NCI-H526 (cell line): Measurements from ENCODE around the gene FAM120A.
A peak's percentile ranks its signal among the peaks of the same experiment; 100 is the strongest.
"Not testable (repeated sequence)": the region's sequence is repeated elsewhere in the genome, so short reads cannot be mapped to it uniquely, and the experiment has no call there.

Experiments used
- DNase-seq, 2 experiments: peaks; one replicate each; lab custom pipeline; 2025; lab: John Stamatoyannopoulos, UW

Gene FAM120A, protein sequence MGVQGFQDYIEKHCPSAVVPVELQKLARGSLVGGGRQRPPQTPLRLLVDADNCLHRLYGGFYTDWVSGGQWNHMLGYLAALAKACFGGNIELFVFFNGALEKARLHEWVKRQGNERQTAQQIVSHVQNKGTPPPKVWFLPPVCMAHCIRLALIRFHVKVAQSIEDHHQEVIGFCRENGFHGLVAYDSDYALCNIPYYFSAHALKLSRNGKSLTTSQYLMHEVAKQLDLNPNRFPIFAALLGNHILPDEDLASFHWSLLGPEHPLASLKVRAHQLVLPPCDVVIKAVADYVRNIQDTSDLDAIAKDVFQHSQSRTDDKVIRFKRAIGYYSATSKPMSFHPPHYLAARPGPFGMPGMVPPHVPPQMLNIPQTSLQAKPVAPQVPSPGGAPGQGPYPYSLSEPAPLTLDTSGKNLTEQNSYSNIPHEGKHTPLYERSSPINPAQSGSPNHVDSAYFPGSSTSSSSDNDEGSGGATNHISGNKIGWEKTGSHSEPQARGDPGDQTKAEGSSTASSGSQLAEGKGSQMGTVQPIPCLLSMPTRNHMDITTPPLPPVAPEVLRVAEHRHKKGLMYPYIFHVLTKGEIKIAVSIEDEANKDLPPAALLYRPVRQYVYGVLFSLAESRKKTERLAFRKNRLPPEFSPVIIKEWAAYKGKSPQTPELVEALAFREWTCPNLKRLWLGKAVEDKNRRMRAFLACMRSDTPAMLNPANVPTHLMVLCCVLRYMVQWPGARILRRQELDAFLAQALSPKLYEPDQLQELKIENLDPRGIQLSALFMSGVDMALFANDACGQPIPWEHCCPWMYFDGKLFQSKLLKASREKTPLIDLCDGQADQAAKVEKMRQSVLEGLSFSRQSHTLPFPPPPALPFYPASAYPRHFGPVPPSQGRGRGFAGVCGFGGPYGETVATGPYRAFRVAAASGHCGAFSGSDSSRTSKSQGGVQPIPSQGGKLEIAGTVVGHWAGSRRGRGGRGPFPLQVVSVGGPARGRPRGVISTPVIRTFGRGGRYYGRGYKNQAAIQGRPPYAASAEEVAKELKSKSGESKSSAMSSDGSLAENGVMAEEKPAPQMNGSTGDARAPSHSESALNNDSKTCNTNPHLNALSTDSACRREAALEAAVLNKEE

DNA sequence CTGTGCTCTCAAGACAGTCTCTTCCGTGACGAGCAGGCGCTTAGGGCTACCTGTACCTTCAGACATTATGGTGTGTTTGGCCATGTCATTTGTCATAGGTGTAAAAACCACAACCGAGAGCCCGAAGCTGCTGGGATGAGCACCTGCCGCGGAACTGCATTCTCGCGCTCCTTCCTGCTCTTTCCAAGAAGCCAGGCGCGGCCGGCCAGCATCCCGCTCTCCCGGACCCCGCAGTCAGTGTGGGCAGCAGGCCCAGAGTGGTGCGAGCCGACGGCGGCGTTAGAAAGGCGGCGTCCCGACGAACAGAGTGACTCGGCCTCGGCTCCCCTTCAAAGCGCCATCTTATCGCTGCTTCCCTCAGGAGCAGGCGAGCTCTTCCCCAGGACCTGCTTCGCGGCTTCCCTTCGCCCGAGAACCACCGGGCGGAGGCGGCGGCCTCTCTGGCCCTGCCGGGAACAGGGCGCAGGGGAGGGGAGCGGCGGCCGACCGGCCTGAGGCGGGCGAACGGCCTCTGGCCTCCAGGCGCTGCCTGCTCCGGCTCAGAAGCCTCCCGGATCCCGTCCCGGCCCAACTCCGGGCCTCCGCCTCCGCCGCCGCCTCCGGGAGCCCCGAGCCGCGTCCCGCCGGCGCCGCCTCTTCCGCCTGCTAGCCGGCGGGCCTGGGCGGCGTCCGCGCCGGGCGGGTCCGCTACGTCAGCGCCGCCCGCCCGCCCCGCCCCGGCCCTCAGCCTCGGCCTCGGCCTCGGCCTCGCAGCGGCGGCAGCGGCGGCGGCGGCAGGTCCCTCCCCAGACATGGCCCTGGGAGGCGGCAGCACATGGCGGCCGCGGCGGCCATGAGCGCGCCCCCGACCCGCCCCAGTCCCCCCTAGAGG is at the start of gene FAM120A:
TSS of gene FAM120A (plus strand) at position 741 of the 871 bp plus-strand sequence. CDS start 231 bp downstream, outside the sequence.
- DNase-seq = peak; percentile 43 to 82

DNA sequence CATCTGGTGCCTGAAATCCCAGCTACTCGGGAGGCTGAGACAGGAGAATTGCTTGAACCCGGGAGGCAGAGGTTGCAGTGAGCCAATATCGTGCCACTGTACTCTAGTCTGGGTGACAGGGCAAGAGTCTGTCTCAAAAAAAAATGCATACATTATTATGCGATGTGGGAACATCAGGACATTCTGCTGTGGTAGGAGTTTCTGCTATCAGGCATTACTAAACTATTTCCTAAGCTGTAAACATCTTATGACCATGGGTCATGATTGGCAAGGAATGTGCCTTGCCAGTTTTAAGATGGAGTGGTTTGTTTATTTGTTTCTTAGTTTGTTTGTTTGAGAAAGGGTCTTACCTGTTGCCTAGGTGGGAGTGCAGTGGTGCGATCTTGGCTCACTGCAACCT is 45.1 kb upstream of the FAM120A start:
- DNase-seq = no peak

DNA sequence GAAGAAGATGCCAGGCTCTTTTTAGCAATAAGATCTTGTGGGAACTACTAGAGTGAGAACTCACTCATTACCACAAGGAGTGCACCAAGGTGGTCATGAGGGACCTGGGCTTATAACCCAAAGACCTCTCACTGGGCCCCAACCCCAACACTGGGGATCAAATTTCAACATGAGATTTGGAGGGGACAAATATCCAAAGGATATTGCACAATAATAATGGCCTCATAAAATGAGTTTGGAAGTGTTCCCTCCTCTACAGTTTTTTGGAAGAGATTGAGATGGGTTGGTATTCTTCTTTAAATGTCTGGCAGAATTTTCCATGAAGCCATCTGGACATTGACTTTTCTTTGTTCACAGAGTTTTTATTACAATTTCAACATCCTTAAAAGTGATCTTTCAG is 38.0 kb upstream of the FAM120A start:
- DNase-seq = no peak

DNA sequence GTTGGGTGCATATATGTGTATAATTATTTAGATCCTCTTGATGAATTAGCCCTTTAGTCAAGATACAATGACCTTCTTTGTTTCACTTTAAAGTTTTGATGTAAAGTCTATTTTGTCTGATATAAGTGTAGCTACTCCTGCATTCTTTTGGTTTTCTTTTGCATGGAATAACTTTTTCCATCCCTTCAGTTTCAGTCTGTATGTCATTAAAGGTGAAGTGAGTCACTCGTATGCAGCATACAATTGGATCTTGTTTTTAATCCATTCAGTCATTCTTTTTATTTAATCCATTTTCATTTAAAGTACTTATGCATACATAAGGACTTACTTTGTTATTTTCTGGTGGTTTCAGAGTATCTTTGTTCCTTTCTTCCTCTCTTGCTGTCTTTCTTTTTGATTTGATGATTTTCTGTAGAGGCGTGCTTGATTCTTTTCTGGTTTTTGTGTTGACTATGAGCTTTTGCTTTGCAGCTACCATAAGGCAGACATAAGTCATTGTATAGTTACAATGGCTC is 36.3 kb upstream of the FAM120A start:
- no peak for DNase-seq

DNA sequence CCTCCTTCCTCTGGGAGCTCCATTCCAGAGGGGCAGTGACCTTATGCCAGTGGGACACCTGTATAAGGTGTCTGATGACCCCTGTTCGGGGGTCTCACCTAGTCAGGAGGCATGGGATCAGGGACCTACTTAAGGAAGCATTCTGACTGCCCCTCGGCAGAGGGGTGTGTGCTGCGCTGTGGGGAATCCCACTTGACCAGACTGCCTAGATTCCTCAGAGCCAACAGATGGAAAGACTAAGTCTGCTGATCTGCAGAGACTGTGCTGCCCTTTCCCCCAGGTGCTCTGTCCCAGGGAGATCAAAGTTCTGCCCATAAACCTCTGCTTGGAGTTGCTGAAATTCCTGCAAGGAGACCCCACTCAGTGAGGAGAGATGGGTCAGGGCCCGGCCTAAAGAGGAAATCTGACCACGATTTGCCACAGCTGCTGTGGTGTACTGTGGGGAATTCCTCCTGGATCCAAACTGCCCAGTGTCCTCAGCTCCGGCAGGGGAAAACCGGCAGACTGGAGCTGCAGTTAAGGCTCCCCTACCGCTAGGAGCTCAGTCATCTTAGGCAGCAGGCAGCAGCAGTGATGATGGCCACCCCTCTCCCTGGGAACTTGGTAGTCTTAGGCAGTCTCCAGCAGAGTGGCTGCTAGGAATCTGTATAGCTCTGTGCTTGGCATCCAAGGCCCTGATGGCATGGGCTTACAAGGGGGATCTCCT is 34.8 kb upstream of the FAM120A start:
- DNase-seq = no peak

DNA sequence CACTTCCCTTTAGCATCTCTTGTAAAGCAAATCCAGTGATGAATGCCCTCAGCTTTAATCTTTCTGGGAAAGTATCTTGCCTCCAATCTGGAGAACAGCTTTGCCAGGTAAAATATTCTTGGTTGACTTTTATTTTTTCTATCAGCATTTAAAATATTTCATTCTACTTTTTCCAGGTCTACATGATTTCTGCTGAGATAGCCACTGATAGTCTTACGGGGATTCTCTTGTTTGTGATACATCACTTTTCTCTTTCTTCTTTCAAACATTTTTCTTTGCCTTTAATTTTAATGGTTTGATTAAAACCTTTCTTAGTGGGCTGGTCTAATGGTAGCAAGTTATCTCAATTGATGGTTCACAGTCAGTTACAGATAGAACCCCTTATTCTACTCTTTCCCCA is 33.9 kb upstream of the FAM120A start:
- no peak for DNase-seq

DNA sequence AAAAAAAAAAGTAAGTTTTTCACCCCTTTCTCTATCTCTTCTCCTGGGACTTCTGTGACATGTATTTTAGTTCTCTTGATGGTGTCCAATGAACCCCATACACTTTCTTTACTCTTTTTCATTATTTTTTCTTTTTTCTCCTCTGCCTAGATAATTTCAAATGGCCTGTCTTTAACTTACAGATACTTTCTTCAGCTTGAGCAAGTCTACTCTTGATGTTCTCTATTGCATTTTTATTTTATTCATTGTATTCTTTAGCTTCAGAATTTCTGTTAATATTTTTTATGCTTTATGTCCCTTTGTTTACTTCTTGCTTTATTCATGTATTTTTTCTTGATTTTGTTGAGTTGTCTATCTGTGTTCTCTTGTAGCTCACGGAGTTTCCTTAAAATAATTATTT is 32.5 kb upstream of the FAM120A start:
- DNase-seq = no peak

DNA sequence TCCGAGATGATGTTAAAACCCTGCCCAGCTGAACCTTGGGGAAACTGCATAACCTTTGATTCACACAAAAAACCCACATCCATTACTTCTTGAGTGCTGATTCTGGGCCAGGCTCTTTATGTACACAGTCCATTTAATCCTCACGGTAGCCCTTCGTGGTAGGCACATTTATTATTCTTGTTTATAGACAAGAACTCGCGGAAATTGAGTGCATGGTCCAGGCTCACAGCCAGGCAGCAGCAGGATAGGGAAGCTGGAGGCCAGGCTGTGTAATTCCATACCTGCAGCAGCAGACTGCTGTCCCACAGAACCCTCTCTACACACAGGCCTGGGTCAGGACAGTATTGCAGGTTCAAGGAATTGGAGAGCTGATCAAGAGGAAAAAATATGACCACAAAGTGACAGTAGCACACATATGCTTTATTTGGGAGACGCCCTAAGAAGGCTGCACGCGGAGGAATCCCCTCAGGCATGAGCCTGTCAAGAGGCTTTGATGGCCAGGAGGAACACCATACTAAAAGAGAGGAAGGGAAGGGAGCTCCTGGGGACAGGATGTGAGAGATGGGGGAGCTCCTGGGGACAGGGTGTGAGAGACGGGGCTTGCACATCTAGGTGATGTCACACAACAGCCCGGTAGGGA is 28.4 kb upstream of the FAM120A start:
- DNase-seq = no peak

DNA sequence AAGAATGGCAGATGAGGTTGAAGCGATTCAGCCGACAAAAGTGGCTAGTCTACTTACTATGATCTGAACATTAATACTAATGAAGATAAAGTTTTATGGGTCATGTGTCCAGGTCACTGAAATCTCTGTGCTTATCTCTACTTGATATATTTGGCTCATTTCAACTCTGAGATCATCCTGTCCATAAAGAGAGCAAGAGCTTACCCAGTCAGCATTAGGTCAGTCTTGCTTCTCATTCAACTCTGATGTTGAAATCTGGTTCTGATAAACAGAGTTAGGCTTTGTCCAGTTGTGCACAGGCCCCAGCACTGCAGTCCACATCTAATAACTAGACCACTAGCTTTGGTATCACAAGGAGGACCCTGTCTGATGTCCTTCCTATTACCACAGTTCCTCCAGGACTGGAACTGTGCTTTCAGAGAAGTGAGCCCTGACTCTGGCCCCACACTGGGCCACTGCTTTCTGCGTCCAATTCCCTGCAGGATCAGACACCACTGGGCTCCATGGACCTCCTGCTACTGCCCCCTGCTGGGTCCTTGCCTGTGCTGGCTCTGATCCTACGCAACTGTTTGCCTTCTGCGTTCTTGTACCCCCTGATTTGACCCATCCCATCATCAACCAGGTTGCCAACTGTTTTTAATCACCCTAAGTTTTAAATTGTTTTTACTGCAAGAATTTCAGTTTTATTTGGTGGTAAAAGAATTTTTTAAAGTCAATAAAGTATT is 23.7 kb upstream of the FAM120A start:
- DNase-seq = peak in 1 of 2 experiments; percentile 24

DNA sequence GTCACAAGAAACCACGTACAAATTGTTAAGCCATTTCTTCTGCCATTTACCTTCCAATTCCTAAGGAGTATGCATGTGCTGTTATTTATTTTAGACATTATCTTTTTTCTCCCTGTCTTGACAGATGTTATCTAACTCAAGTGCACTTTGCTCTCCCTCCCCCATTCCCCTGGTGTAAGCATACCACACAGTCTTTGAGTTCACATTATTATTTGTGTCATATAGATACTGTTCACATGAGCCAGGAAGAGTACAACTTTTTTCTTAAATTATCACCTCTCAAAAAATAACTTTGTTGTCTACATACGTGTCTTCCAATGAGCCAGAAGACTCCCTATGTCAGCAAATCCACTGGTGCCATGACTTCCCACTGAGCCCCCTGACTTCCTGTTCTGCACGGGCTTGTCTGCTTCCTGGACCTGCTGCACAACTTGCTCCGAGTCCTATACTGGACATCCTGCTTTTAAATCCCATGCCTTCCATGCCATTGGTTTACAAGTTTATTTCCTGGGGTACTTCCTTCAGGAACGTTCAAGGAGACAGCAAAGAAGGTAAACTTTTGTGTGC is 19.9 kb upstream of the FAM120A start:
- no peak for DNase-seq

DNA sequence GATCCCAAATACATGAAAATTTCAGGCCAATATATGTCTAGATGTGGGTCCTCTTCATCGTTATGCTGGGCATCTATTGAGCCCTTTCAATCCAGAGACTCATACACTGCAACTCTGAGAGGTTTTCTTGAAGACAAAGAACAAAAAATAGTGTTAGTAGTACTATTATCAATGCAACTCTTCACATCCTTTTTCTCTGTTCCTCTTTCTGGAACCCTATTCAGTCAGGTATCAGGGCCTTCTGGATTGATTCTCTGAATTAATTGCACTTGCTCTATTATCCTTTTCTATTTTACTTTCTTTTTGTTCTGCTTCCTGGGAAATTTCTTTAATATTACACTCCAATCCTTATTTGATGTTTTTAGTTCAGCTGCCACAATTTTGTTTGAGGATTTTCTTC is 18.5 kb upstream of the FAM120A start:
- DNase-seq = no peak

DNA sequence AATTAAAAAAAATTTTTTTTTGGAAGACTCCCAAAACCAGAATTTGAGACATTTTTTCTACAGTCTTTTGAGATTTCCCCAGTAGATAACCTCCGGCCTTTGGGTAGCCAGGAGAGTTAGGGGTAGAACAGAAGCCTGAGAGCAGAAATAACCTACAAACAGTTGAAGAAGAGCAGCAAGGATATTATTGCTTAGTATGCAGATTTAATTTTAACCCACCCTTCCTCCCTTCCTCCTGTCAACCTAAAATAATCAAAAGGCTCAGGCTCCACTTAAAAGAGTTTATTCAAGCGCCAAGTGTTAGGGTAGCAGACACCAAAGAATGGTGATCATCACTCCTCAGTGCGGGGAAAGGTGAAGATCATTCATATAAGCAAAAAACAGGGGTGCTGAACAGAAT is 17.4 kb upstream of the FAM120A start:
- no peak for DNase-seq

DNA sequence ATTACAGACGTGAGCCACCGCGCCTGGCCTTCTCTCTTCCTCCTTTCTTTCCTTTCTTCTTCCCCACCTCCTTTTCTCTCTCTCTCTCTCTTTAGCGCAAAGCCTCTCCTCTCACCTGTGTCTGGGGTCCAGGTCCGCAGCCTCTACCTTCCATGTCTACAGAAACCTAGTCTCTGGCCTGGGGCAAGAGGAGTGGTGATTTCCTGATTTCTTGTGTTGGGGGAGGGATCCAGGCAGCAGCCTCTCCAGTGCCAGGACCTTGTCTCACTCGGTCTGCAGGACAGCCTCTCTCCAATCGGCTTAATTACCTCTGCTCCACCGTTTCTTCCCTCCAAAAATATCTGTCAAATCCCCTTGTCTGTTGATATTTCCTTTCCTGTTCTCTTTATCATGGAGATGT is 16.1 kb upstream of the FAM120A start:
- no peak for DNase-seq

DNA sequence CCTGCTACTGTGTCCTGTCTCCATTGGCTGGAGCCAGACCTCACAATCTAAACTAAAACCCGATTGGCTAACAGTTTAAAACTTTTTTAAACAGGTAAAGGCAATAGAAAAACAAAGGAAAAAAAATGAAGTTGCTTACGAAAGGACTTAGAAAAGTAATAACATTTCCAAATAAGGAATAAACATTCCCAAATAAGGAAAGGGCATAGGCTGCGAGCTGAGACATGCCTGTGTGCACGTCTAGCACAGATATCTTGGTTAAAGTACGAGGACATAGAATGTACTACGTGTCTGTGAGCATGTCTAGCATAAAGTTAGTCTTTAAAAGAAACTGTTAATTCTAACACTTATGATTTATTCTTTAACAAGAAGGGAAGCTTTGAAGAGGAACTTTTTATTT is 15.3 kb upstream of the FAM120A start:
- no peak for DNase-seq

DNA sequence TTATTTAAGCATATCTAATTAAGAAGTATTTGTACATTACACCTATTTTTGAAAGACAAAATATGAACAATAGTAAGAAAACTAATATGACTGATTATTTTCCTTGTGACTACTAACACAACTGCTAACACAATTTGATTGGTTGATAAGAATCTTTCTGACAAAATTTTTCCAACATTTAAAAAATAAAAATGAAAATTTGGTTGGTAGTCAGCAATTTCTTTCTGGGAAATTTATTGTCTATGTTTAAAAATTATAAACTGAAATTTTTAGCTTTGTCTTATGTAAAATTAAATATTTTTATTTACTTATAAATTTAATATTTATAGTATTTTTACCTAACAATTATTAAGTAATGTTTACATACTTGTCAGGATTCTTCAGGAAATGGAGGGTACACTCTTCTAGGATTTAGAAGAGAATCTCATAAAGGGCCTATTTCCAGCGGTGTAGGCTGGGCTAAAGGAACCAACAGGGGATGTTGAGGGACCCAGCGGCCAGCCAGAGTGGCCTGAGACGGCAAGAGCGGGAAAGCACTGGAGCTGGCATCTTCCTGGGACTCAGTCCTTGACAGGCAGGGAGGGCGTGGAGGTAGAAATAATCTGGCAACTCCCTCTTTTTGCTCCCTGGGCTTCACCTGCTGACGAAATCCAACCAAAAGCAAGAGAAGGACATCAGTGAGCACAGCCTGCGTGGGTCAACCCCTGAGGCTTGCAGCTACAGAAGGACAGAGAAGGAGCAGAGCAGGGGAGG is 14.7 kb upstream of the FAM120A start:
- no peak for DNase-seq

DNA sequence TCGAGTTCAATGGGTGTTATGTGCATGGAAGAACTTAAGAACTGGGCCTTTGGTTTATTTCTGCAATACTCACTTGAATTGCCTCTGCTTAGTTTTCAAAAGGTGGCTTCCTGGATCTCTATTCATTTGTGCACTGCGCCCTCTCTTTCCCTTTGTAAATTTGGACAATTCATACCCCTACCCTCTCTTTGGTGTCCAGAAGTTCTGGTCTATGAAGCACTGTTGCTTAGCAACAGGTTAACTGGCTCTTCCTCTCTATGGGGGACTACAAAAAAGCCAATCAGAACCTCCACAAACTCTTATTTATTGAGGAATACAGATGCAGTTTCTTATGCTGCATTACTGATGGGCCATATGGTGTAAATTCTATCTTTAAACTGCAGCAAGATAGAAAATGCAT is 13.5 kb upstream of the FAM120A start:
- DNase-seq = no peak

DNA sequence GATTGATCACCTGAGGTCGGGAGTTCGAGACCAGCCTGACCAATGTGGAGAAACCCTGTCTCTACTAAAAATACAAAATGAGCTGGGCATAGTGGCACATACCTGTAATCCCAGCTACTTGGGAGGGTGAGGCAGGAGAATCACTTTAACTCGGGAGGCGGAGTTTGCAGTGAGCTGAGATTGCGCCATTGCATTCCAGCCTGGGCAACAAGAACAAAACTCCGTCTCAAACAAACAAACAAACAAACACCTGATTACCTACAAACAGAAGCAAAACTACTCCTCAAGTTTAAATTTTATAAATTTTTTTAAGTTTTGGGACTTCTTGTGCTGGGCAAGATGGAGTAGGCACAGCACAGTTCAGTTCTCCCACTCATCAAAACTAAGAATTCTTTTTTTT is 12.2 kb upstream of the FAM120A start:
- not testable (repeated sequence) for DNase-seq

DNA sequence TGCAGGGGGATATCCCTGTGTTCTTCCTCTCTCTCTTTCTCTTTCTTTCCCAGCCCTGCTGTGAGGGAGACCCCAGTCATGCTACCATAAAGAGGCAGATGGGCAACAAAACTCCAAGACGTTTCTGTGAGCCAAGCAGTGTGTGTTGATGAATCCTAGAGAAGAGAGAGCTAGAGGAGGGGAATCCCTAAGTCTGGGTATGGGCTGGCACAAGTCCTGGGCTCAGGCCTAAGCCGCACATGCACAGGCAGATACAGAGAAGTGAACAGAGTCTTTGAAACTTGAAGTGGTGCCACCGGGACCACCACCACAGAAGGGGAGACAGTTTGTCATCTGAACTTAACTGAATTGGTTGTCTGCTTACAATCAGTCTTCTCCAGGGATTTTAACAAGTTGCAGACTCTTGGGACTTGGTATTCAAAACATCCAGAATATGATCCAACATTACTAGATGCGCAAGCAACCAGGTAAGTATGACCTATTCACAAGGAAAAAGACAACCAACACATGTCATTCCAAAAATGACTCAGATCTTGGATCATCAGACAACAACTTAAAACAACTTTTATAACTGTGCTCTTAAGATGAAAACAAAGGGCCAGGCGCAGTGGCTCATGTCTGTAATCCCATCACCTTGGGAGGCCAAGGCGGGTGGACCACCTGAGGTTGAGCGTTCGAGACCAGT is 10.4 kb upstream of the FAM120A start:
- DNase-seq = no peak
